HG03066 (cell line): ENCODE measurements around the gene PDE3B.
"Not testable (repeated sequence)": the region's sequence is repeated elsewhere in the genome, so short reads cannot be mapped to it uniquely, and the experiment has no call there.

Source experiments
- ATAC-seq: cut with Tn5 transposase; IDR thresholded peaks from one replicate; pipeline ENCODE4 v1.9.1; 2021; ENCODE audit warnings: low read depth; ENCODE audit not compliant: unreplicated experiment

The PDE3B gene

GRCh38 chr11:14673824-14674405, 30.3 kb downstream of the PDE3B start:
- no peak for ATAC-seq

GRCh38 chr11:14676068-14676467, 32.5 kb downstream of the PDE3B start:
- no peak for ATAC-seq

GRCh38 chr11:14677146-14677545, 33.5 kb downstream of the PDE3B start:
- no peak for ATAC-seq

GRCh38 chr11:14678350-14678749, 34.7 kb downstream of the PDE3B start:
- no peak for ATAC-seq

GRCh38 chr11:14679662-14680061, 36.1 kb downstream of the PDE3B start:
- no peak for ATAC-seq

- not testable (repeated sequence) for ATAC-seq
These were observed 40.8 kb downstream of the PDE3B start for GRCh38 chr11:14684234-14684915.

GRCh38 chr11:14687456-14687855, 43.9 kb downstream of the PDE3B start:
- no peak for ATAC-seq

- no peak for ATAC-seq
These were observed 44.5 kb downstream of the PDE3B start for GRCh38 chr11:14687943-14688627.

GRCh38 chr11:14695656-14696055, 52.1 kb downstream of the PDE3B start:
- ATAC-seq = not testable (repeated sequence)

- no peak for ATAC-seq
These were observed 55.2 kb downstream of the PDE3B start for GRCh38 chr11:14698771-14699170.

GRCh38 chr11:14700593-14700992, 57.0 kb downstream of the PDE3B start:
- no peak for ATAC-seq

- no peak for ATAC-seq
These were observed 59.2 kb downstream of the PDE3B start for GRCh38 chr11:14702760-14703159.

GRCh38 chr11:14703731-14704130, 60.1 kb downstream of the PDE3B start:
- no peak for ATAC-seq

GRCh38 chr11:14705067-14705466, 61.5 kb downstream of the PDE3B start:
- no peak for ATAC-seq

- no peak for ATAC-seq
These were observed 70.1 kb downstream of the PDE3B start for GRCh38 chr11:14713496-14714244.

- not testable (repeated sequence) for ATAC-seq
These were observed 72.1 kb downstream of the PDE3B start for GRCh38 chr11:14715669-14716068.

GRCh38 chr11:14722496-14722895, 78.9 kb downstream of the PDE3B start:
- no peak for ATAC-seq

GRCh38 chr11:14725150-14725549, 81.5 kb downstream of the PDE3B start:
- ATAC-seq = no peak

- ATAC-seq = no peak
These were observed 83.6 kb downstream of the PDE3B start for GRCh38 chr11:14727215-14727614.

GRCh38 chr11:14727746-14728145, 84.1 kb downstream of the PDE3B start:
- ATAC-seq = no peak

GRCh38 chr11:14740539-14740938, 96.9 kb downstream of the PDE3B start:
- ATAC-seq = not testable (repeated sequence)
